PC-9 (cell line): ENCODE measurements around the gene PDE4D. TPM values are rescaled to one million over a fixed set of nuclear protein-coding genes. Genes with fewer than 3 reads are reported as not detected.
A peak's percentile ranks its signal among the peaks of the same experiment; 100 is the strongest.

ENCODE experiments used
- BruUV-seq: library from RNA; stranded (reverse); fragments of 400-500 nt; replicated peaks from 2 replicates; lab custom pipeline; 2021; lab: Mats Ljungman, UMichigan
- CTCF ChIA-PET: fragments of 300-600 bp; sonication (Branson Sonifier 250); formaldehyde crosslinking; loops from one replicate; lab custom pipeline; 2022; ENCODE audit warnings: antibody characterized with exemption; lab: Charles Lee
- POLR2A ChIA-PET: fragments of 300-600 bp; sonication (Branson Sonifier 250); formaldehyde crosslinking; loops from one replicate; lab custom pipeline; 2022; ENCODE audit warnings: antibody characterized with exemption; ENCODE audit not compliant: unreplicated experiment; lab: Charles Lee
- DNase-seq, 2 experiments: peaks; one replicate each; pipeline versions ENCODE4 v3.0.0 to v3.0.0-alpha.2; 2015 to 2022; ENCODE audit warnings: mixed read lengths in 1 of 2
- H2AFZ ChIP-seq: fragments of 200-600 bp; sonication (generic); 2 replicates; pipeline ENCODE4 v1.8.1; 2017; ENCODE audit warnings: antibody characterized with exemption
- H3F3A ChIP-seq: fragments of 200-600 bp; sonication (generic); 2 replicates; pipeline ENCODE4 v1.8.1; 2017; ENCODE audit warnings: antibody characterized with exemption, mild to moderate bottlenecking, low read depth; ENCODE audit not compliant: insufficient read depth
- H3K27ac ChIP-seq: fragments of 200-600 bp; sonication (generic); 2 replicates; pipeline ENCODE4 v1.6.1; 2016; ENCODE audit warnings: mixed run types
- H3K27me3 ChIP-seq: fragments of 200-600 bp; sonication (generic); 2 replicates; pipeline ENCODE4 v1.6.1; 2016; ENCODE audit warnings: low read depth, mixed run types; ENCODE audit not compliant: insufficient read depth
- H3K36me3 ChIP-seq: fragments of 200-600 bp; sonication (generic); 2 replicates; pipeline ENCODE4 v1.6.1; 2016; ENCODE audit warnings: low read depth, mixed run types
- H3K4me1 ChIP-seq: fragments of 200-600 bp; sonication (generic); replicated peaks from 2 replicates; pipeline ENCODE4 v1.6.1; 2016; ENCODE audit warnings: mixed run types; ENCODE audit not compliant: insufficient read depth
- H3K4me2 ChIP-seq: fragments of 200-600 bp; sonication (generic); 2 replicates; pipeline ENCODE4 v1.6.1; 2017; ENCODE audit warnings: mixed run types
- H3K4me3 ChIP-seq: fragments of 200-600 bp; sonication (generic); 2 replicates; pipeline ENCODE4 v1.6.1; 2016; ENCODE audit warnings: mixed run types
- H3K79me2 ChIP-seq: fragments of 200-600 bp; sonication (generic); 2 replicates; pipeline ENCODE4 v1.6.1; 2017; ENCODE audit warnings: low read depth, mixed run types
- H3K9me2 ChIP-seq: fragments of 200-600 bp; sonication (generic); 2 replicates; pipeline ENCODE4 v1.8.1; 2017; ENCODE audit warnings: mild to moderate bottlenecking; ENCODE audit not compliant: insufficient read depth
- H3K9me3 ChIP-seq: fragments of 200-600 bp; sonication (generic); 2 replicates; pipeline ENCODE4 v1.8.1; 2016; ENCODE audit warnings: low read depth; ENCODE audit not compliant: insufficient read depth
- H4K20me1 ChIP-seq: fragments of 200-600 bp; sonication (generic); 2 replicates; pipeline ENCODE4 v1.8.1; 2017; ENCODE audit not compliant: insufficient read depth
- EZH2 ChIP-seq: fragments of 200-600 bp; sonication (generic); IDR thresholded peaks from 2 replicates; pipeline ENCODE4 v1.8.0; 2017; ENCODE audit warnings: antibody characterized with exemption, low read depth
- intact Hi-C: fragments of 100-400 bp; cut with micrococcal nuclease; formaldehyde crosslinking; loops from one replicate; pipeline ENCODE4 v1.10.0; 2022; ENCODE audit not compliant: unreplicated experiment
- total RNA-seq: library from RNA; stranded (reverse); gene quantifications from 2 replicates; pipeline ENCODE4 v1.2.3, GENCODE V29; 2021
- TF ChIP-seq, protein P1 (sequence below): fragments of 200-600 bp; sonication (generic); conservative IDR thresholded peaks from 2 replicates; pipeline ENCODE4 v1.6.1; 2017; ENCODE audit warnings: mixed run types, antibody characterized with exemption, mild to moderate bottlenecking, moderate library complexity

The PDE4D gene
- total RNA-seq, 1 experiment from 2014 or later: 9.8 TPM

- H3K79me2 ChIP-seq: no peaks in the 10 kb centered on the region
- no peak overlapping the region for H3K4me3 ChIP-seq
- H3K4me2 ChIP-seq: no peak overlapping the region
- H3K36me3 ChIP-seq: no peaks in the 10 kb centered on the region; the same call in 1 of the 2 replicates
- CTCF ChIA-PET: interaction anchor here (0.5 kb wide), 1 partner anchor 12 kb away, joined by 3 read pairs; no protein-coding TSS in a partner anchor
- 0 out of 2 replicates have a peak, but pooled peaks cover 7% of the 10 kb centered on the region for H3K9me3 ChIP-seq
- POLR2A ChIA-PET: no interaction called here
- no peaks in the 10 kb centered on the region for H3K27me3 ChIP-seq
- no peaks in the 10 kb centered on the region for H4K20me1 ChIP-seq
- no peak overlapping the region for H3K27ac ChIP-seq
- H3F3A ChIP-seq: no peaks in the 10 kb centered on the region
- H3K9me2 ChIP-seq: no peaks in the 10 kb centered on the region
- intact Hi-C loops: no loop called here
- TF ChIP-seq EZH2: no peak
- TF ChIP-seq, protein P1, sequence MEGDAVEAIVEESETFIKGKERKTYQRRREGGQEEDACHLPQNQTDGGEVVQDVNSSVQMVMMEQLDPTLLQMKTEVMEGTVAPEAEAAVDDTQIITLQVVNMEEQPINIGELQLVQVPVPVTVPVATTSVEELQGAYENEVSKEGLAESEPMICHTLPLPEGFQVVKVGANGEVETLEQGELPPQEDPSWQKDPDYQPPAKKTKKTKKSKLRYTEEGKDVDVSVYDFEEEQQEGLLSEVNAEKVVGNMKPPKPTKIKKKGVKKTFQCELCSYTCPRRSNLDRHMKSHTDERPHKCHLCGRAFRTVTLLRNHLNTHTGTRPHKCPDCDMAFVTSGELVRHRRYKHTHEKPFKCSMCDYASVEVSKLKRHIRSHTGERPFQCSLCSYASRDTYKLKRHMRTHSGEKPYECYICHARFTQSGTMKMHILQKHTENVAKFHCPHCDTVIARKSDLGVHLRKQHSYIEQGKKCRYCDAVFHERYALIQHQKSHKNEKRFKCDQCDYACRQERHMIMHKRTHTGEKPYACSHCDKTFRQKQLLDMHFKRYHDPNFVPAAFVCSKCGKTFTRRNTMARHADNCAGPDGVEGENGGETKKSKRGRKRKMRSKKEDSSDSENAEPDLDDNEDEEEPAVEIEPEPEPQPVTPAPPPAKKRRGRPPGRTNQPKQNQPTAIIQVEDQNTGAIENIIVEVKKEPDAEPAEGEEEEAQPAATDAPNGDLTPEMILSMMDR: no peak
- BruUV-seq: no TSS peak
- H3K4me1 ChIP-seq: peaks cover 15% of the 10 kb centered on the region
- DNase-seq: no peak
- no peak overlapping the region for H2AFZ ChIP-seq
Observed at GRCh38 chr5:59516161-59516560, 377.4 kb downstream of the PDE4D start.

- no peak overlapping the region; the same call in 1 of the 2 replicates for H2AFZ ChIP-seq
- no peaks in the 10 kb centered on the region for H3K27me3 ChIP-seq
- H3K9me3 ChIP-seq: no peaks in the 10 kb centered on the region; the same call in 1 of the 2 replicates
- no peaks in the 10 kb centered on the region for H4K20me1 ChIP-seq
- H3K4me2 ChIP-seq: no peak overlapping the region
- H3K9me2 ChIP-seq: no peaks in the 10 kb centered on the region
- TF ChIP-seq, protein P1: peak; percentile 82
- TF ChIP-seq EZH2: no peak
- no peak overlapping the region for H3K27ac ChIP-seq
- no peak overlapping the region for H3K4me3 ChIP-seq
- 0 out of 2 replicates have a peak, but pooled peaks cover 5% of the 10 kb centered on the region for H3K36me3 ChIP-seq
- DNase-seq: no peak
- POLR2A ChIA-PET: interaction anchor here (0.6 kb wide), 1 partner anchor 92 kb away, joined by 3 read pairs; no protein-coding TSS in a partner anchor
- intact Hi-C loops: loop anchor here (1.0 kb wide), 3 partner anchors 154 to 294 kb away; no protein-coding TSS in a partner anchor
- BruUV-seq: no TSS peak
- CTCF ChIA-PET: interaction anchor here (0.7 to 1.3 kb wide), 3 partner anchors 18 to 294 kb away, joined by 3 to 5 read pairs (median 3); no protein-coding TSS in a partner anchor
- H3F3A ChIP-seq: peaks cover 2% of the 10 kb centered on the region; the same call in 1 of the 2 replicates
- H3K79me2 ChIP-seq: no peaks in the 10 kb centered on the region
- no peaks in the 10 kb centered on the region for H3K4me1 ChIP-seq
Observed at GRCh38 chr5:59506285-59506877, 387.1 kb downstream of the PDE4D start.

- no peaks in the 10 kb centered on the region; the same call in 1 of the 2 replicates for H3K9me3 ChIP-seq
- no peak for DNase-seq
- peaks cover 4% of the 10 kb centered on the region; the same call in 1 of the 2 replicates for H3F3A ChIP-seq
- no TSS peak for BruUV-seq
- 0 out of 2 replicates have a peak, but pooled peaks cover 2% of the 10 kb centered on the region for H3K36me3 ChIP-seq
- no peaks in the 10 kb centered on the region for H3K79me2 ChIP-seq
- POLR2A ChIA-PET: no interaction called here
- CTCF ChIA-PET: interaction anchor here (0.7 to 0.9 kb wide), 2 partner anchors 12 to 156 kb away, joined by 3 read pairs; no protein-coding TSS in a partner anchor
- H3K9me2 ChIP-seq: no peaks in the 10 kb centered on the region
- H3K27me3 ChIP-seq: no peaks in the 10 kb centered on the region
- H2AFZ ChIP-seq: no peak overlapping the region
- no peak overlapping the region for H3K4me2 ChIP-seq
- no peak overlapping the region for H3K27ac ChIP-seq
- no peaks in the 10 kb centered on the region for H3K4me1 ChIP-seq
- H3K4me3 ChIP-seq: no peak overlapping the region
- TF ChIP-seq, protein P1: no peak
- TF ChIP-seq EZH2: no peak
- H4K20me1 ChIP-seq: no peaks in the 10 kb centered on the region
- intact Hi-C loops: loop anchor here (5.0 kb wide), 1 partner anchor 317 kb away; no protein-coding TSS in a partner anchor
Observed at GRCh38 chr5:59504043-59504442, 389.5 kb downstream of the PDE4D start.
